COLO829 (cell line): ENCODE results near the gene ZNF787.
A peak's percentile ranks its signal among the peaks of the same experiment; 100 is the strongest.
"Not testable (repeated sequence)": the region's sequence is repeated elsewhere in the genome, so short reads cannot be mapped to it uniquely, and the experiment has no call there.

ENCODE experiments used
- DNase-seq: peaks from one replicate; pipeline ENCODE4 v3.0.0; 2012; ENCODE audit warnings: low spot score

Gene ZNF787

DNA sequence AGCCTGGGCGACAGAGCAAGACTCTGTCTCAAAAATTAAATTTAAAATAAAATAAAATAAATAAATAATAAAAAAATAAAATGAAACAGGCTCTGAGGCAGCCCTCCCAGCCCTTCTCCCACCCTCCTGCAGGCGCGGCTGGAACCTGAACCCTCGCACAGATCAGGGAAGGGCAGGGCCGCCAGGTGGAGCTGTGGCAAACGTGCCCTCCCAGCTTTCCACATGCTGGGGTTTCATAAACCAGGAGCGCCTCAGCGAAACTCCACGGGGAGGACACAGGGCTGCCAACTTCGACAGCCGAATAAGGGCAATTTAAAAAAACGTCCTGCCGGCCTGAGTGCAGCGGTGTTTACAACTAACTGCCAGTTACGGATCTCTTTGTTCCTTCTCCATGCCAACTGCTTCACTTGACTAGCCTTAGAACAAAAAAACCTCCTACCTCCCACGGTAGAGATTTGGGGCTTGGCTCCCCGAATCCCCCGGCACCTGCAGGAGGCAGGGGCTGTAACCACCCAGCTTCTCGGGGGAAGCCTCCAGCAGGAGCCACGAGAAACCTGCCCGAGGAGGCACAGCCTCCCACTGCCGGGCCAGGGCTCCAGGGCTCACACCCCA lies 15.9 kb downstream of the ZNF787 start:
- no peak for DNase-seq

DNA sequence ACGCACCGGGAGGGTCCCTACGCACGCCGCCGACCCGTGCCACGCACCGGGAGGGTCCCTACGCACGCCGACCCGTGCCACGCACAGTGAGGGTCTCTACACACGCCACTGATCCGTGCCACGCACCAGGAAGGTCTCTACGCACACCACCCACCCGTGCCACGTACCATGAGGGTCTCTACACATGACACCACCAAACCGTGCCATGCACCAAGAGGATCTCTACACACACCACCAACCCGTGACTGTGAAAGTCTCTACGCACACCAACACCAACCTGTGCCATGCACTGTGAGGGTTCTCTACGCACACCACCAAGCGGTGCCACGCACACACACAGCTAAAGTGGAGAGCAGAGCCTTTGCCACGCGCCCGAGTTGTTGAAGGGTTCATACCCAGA lies 16.7 kb downstream of the ZNF787 start:
- DNase-seq = no peak

DNA sequence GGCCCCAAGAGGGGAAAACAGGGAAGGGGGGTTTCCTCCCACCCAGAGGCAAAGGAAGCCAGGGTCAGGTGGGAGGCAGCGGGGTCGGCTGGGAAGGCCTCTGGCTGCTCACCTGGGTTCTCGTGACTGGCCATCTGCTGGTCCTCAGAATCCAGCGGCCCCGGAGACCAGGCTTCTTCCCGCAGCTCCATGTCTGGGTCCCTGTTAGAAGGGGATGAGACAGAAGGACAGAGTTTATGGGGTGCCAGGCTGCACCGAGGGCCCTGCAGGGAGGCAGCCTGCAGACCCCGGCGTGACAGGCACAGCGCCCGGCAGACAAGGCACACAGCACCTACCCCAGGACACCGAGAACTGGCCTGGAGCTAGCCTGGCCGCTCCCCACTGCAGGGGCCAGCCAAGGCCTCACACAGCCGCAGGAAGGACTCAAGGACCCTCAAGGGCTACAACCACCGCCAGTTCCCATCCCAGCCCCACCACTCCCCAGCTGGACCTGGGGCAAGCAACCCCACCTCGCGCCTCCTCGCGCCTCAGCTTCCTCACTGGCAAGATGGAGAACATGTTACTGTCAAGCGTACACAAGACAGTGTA lies 18.0 kb downstream of the ZNF787 start:
- no peak for DNase-seq

DNA sequence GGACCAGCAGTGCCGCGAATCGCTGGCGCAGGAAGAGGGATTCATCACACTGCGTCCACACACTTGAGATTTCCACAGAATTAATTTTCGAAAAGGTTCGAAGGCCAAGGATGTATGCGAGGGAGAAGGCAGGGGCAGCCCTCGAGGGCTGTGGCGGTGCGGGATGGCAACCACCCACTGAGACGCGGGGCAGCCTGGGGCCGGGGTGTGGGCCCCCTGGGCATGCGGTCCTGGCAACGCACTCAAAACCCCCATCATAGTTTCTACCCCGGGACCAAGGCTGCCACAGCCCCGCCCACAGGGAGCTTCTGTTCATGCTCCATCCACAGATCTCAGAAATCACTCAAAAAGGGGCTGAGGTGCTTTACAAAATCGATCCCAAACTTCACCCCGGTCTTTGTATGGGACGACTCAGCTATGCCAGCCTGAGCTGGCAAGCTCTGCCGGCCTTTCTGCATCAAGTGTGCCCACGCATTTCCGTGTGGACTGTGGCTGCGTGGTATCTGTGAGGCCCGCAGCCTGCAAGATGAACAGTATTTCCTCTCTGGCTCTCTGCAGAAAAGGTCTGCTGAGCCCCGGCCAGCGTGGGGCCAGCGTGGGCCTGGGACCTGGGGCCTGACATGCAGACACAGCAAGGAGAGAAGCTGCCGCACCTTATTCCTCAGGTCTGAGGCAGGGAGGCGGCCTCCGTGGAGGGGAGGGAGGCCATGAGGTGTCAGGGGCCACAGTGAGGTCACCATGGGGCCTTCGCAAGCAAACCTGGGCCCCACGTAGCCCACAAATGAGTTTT lies 19.2 kb downstream of the ZNF787 start:
- DNase-seq = no peak

DNA sequence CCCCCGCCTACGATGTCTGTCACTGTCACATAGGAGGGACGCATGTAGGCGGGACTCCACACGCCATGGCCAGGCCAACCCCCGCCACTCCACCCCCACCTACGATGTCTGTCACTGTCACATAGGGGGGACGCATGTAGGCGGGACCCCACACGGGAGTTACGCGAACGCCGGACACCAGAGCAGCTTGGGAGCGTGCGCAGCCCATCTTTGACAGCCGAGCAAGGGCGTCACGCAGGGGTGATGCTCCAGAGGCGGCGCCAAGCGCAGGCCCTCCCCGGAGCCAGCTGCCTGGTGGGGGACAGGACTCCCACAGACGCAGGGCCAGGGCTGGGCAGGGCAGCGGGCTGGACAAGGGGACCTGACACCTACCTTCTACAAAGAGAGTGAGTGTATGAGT lies 20.0 kb downstream of the ZNF787 start:
- no peak for DNase-seq

DNA sequence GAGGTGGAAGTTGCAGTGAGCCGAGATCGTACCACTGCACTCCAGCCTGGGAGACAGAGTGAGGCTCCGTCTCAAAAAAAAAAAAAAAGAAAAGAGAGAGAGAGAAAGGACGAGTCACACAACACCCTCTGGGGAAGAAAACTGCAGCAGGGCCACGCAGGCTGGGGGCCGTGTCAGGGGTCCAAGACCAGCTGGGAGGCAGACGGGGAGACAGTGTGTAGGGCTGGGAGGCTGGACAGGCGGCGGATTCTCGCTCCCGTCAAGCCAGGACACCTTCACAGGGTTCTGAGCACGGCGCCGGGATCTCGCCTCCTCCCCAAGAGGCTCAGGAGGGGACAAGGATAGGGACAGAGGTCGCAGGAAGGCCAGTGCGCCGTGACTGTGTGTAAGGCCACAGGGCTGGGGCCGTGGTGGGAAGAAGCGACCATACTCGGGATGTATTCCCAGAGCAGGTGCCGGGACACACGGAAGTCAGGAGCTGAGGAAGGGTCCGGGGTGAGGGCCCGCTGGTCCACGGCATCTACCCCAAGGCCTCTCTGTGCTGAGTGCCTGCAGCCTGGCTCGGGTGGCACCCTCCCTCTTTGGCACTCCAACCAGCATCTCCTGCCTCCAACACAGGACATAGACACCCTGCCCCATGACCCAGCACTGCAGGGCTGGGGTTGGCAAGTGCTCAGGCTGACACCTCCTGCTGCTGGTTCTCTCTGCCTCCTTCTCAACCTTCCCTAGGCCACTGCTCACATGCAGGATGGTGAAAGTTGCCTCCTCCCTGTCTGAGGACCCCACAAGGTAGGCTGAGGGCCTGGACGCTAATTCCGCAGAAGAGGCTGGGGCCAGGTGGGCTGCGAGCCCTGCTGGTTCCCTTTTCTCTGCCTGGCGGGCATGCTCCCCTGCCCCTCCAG lies 21.2 kb downstream of the ZNF787 start:
- no peak for DNase-seq

DNA sequence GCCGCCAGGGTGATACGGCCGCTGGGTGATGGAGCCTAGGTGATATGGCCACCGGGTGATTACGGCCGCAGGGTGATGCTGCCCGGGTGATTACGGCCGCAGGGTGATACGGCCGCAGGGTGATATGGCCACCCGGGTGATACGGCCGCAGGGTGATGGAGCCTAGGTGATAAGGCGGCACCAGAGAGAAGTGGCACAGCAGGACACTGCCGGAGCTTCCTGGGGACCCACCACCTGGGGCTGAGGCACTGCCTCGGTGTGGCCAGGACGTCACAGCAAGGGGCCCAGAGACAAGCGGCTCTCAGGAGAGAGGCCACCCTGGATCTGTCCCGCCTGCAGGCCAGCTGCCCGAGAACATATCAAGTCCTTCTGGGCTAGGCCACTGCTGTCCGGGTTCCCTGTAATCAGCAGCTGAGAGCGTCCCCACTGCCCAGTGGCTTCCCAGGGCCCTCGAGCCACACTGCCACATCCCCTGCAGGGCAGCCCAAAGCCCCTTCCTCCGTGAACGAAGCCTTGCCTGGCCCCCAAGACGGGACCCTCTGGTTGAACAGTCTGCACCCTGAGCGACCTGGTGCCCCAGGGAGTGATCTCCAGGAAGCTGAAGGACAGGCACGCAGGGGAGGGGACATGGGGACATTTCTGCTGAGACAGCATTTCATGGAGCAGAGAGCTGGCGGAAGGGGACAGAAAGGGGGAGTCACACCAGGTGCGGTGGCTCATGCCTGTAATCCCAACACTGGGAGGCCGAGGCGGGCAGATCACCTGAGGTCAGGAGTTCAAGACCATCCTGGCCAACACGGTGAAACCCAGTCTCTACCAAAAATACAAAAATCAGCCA lies 22.1 kb downstream of the ZNF787 start:
- no peak for DNase-seq

DNA sequence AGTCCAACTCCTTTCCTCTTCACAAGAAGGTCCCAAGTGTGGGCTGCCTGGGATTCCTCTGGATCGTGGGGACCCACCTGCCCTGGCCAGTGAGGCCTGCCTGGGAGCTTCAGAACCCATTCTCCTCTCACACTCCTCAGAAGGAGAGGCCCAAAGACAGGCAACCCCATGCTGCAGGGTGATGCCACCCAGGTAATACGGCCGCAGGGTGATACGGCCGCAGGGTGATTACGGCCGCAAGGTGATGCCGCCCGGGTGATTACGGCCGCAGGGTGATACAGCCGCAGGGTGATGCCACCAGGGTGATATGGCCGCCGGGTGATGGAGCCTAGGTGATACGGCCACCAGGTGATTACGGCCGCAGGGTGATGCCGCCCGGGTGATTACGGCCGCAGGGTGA lies 22.9 kb downstream of the ZNF787 start:
- not testable (repeated sequence) for DNase-seq

DNA sequence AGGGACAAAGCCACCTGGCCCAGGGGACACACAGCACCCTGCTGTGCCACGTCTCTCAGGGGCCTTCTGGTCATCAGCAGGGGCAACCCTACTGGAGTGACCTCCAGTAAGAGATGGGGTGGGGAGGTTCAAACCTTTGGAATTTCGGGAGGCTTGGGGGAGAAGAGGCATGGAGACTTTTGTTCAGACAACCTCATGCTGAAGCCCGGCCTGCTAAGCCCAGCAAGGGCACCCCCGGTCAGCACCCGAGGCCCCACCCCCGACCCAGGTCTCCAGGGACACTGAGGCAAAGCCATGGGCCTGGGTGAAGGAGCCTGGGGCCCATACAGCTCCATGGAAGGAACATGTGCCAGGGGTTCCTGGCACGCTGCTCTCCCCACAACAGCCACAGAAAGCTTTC lies 23.3 kb downstream of the ZNF787 start:
- no peak for DNase-seq

DNA sequence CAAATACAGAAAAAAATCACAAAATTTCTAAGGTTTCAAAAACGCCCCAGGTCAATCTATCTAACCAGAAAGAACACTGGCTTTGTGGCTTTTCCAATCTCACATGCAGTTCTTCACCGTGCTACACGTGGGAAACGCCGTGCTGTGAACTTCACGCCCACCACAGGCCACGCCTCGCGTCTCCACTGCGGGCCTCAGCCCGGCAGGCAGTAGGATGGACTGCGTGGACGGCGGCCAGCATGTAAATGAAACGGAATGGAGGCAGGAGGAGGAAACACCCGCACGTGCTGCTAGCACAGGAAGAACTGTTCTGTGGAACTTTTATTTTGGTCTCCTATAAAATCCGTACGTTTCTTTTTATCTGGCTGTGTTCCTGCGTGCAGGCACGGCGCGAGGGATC lies 23.8 kb downstream of the ZNF787 start:
- DNase-seq = no peak

DNA sequence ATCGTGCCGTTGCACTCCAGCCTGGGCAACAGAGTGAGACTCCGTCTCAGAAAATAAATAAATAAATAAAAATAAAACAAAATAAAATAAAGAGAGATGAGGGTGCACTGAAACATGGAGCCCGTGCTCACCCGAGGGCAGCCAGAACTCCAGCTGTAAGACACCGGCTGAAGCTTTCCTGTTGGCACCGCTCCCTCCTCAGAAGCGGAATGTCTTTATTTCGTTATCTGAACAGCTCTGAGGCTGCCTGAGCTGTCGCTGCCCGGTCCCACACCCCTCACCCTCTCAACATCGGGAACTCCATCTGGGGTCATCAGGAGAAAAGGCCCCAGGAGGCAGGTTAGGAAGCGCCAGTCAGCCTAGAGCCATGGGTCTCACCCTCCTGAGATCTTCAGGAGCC lies 24.4 kb downstream of the ZNF787 start:
- DNase-seq = no peak

DNA sequence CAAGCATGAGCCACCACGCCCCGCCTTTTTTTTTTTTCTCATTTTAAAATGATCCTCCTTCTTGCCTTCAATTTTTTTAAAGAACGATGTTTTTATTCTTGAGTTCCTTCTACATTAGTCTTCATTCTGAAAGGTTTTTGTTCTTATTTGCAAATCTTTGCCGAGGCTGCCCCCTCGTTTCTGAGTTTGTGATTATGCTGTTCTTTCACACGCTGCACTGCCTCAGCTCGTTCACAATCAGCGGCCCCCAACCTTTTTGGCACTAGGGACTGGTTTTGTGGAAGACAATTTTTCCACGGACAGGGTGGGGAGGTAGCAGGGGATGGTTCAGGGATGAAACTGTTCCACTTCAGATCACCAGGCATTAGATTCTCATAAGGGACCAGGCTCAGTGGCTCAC lies 26.6 kb downstream of the ZNF787 start:
- no peak for DNase-seq

DNA sequence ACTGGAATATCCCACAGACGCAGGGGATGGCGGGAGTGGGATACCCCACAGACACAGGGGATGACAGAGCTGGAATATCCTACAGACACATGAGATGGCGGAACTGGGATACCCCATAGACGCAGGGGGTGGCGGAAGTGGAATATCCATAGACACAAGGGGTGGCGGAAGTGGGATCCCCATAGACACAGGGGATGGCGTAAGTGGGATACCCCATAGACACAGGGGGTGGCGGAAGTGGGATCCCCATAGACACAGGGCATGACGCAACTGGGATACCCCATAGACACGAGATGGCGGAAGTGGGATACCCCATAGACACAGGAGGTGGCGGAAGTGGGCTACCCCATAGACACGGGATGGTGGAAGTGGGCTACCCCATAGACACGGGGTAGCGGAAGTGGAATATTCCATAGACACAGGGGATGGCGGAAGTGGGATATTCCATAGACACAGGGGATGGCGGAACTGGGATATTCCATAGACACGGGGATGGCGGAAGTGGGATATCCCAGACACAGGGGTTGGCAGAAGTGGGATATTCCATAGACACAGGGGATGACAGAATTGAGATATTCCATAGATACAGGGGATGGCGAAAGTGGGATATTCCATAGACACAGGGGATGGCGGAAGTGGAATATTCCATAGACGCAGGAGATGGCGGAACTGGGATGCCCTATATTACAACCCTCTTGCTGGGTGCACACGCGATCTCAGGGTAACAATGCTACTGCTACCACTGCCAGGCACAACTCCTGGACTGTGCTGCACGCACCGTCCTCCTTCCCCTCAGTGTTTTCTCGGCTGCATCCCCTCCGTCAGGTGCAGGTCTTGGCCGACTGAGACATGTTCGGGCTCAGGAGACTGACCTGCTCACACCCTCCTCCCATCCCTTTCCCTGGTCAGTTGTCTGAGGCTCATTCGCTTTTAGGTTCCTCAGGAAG lies 28.1 kb downstream of the ZNF787 start:
- no peak for DNase-seq

DNA sequence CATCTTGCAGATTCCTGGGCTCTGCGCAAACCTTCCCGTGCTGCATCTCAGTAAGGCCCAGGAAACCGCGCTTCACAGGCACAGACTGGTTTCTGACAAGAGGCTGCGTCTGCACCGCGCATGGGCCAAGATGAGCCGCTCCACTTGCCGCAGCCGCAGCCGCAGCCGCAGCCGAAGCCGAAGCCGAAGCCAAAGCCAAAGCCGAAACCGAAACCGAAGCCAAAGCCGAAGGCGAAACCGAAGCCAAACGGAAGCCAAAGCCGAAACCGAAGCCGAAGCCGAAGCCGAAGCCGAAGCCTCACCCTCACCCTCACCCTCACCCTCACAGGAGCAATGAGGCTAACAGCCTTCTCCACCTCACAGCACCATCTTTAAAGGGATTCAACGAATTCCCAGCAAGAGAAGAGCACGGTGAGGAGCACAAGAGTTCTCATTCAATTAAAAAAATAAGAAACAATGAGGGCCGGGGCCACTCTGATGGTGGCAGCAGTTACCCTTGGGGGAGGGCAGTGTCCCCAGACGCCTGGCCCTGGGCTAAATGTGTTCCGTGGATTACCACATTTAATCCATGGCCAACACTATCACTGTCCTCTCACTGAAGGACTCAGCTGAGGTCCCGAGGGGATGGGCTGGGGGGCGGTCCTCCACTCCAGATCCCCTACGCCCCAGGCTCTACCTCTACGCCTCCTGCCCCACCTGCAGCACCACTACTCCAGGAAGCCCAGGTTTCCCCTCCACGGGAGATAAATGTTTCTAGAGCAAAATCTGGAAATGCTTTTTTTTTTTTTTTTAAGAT lies 29.1 kb downstream of the ZNF787 start:
- DNase-seq = no peak

DNA sequence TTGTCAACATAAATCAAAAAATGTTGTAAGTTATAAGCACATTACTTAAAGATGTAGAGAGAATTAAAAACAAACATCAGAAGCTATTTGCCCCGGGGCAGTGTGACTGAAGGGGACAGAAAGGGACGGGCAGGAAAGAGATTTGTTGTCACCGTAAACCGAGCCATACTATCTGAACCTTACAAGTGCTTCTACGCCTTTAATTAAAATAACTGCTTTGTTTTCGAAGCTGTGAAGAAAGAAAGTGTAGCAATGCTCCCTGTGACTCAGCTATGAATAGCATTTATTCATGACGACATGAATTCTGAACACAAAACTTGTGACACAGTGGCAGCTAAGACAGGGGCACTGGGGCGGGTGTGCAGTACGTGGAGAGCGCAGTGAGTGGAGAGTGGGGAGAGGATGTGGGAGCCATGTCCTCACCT lies 30.0 kb downstream of the ZNF787 start:
- peak; percentile 61 for DNase-seq

DNA sequence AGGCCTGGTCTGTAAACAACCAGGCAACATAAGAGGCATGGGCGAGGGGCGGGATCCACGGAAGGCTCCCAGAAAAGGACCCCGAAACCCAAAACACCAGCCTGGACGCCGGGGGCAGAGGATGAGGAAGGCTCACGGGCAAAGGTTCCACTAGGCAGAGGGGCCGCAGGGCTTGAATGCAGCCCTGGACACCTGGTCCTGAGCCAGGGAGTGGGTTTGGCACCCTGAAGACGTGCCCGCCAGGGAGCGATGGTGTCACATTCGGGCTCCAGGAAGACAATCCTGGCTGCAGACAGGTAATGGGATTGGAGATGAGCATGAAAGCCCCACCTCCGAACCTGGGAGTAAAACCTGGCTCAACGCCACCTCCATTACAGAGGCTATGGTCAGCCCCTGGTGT lies 31.8 kb downstream of the ZNF787 start:
- DNase-seq = no peak

DNA sequence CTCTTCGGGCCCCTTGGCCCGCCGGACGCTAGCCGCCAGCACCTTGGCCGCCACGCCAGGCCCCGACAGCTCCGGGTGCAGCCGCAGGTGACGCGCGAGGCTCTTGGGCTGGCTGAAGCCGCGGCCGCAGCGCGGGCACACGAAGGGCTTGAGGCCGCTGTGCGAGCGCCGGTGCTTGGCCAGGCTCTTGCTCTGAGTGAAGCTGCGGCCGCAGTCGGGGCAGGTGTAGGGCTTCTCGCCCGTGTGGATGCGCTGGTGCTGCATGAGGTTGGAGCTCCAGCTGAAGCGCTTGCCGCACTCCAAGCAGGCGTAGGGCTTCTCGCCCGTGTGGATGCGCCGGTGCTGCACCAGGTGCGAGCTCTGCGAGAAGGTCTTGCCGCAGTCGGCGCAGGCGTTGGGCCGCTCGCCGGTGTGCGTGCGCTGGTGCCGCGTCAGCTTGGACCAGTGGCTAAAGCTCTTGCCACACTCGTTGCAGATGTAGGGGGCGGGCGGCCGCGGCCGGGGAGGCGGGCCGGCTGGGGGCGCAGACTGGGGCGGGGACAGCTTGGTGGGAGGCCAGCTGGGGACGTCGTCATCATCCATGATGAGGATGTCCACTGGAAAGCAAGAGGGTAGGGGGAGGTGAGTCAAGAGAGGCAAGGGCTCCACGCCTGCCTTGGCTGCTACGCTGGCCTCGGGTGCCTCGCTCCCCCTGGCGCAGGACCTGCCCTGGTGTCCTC lies 32.4 kb downstream of the ZNF787 start:
- DNase-seq = no peak

DNA sequence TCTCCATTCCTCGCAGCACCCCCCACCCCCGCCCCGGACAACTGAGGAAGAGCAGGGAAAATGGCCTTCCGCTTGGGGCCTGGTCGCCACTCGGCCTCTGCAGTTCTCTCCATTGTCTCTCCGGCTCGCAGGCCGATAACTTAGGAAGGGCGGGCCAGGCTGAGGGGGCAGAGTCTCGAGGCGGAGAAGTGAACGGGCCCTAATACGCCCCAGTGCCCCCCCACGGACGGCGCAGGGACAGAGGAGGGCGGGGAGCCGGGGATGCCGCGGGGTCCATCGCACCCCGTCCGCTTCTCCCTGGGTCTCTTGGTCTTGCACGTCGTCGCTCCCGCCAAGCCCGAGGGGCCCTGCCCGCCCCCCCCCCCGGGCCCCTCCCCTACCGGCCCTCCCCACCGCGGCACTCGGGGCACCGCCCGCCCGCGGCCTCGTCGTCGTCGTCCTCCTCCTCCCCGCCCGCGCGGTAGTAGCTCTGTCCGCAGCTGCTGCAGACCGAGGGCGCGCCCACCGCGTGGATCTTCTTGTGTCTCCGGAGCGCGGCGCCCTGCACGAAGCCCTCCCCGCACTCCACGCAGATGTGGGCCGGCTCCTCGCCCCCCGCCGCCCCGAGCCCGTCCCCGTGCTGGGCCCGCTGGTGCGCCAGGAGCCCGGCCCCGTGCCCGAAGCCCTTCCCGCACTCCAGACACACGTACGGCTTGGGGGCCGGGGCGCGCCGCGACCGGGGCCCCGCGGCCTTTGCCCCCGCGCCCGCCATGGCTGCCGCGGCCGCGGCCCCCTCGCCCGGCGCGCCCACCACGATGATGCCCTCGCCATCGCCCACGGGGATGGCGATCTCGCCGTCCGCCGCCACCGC lies 33.2 kb downstream of the ZNF787 start:
- no peak for DNase-seq
